ENCODE measurements around the gene BRINP2.
"Not testable (repeated sequence)": the region's sequence is repeated elsewhere in the genome, so short reads cannot be mapped to it uniquely, and the experiment has no call there.

Gene BRINP2

DNA sequence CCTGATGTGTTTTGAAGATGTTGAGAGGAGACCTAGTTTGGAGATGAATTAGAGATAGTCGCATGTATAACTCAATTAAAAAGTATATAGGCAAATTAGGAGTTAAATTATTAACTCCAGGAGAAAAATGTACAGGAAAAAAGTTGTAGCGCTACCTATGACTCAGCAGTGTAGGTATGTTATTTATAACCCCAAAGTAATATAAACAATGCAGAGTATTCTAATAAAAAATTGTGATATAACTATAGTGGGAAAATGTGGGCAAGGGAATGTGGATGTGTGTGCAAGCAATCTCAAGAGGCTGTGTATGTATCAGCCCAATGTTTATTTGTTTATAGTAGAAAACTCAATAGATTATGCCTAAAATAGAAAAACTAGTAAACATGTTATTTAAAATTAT is 144.5 kb downstream of the BRINP2 start:
- H3K18ac ChIP-seq (ENCODE audit: low read depth in 1 of 2, low read length in 2 of 2), result no peak overlapping the region
- H3K4me3 ChIP-seq (ENCODE audit: insufficient read depth in 1 of 2, low read depth in 1 of 2, low read length in 2 of 2), result no peak overlapping the region
- H3K36me3 ChIP-seq (ENCODE audit: control insufficient read depth in 1 of 2, insufficient read depth in 2 of 2, low read depth in 1 of 2, low read length in 2 of 2), result no peaks in the 10 kb centered on the region
- H4K91ac ChIP-seq (ENCODE audit: low read length), result no peak overlapping the region
- no peak overlapping the region for H3K14ac ChIP-seq (ENCODE audit: low read length in 2 of 2)
- H3K4me1 ChIP-seq (ENCODE audit: control insufficient read depth, insufficient read depth, low read depth, low read length), result no peaks in the 10 kb centered on the region
- no peak overlapping the region for H4K8ac ChIP-seq (ENCODE audit: low read length)
- no peak overlapping the region for H3K4me2 ChIP-seq (ENCODE audit: low read length, poor library complexity, severe bottlenecking)
- H2AFZ ChIP-seq (ENCODE audit: low read depth, low read length), result no peak overlapping the region
- no peak overlapping the region for H2BK15ac ChIP-seq (ENCODE audit: low read depth, poor library complexity, severe bottlenecking)
- H2BK12ac ChIP-seq (ENCODE audit: low read length in 2 of 2), result no peak overlapping the region
- WGBS, result no CpG with 5 or more reads among the region's 2 CpGs
- H3K27me3 ChIP-seq (ENCODE audit: control insufficient read depth in 1 of 2, insufficient read depth in 1 of 2, low read length in 2 of 2), result no peaks in the 10 kb centered on the region
- no peak overlapping the region for H3K23ac ChIP-seq (ENCODE audit: low read length in 2 of 2)
- H2BK120ac ChIP-seq (ENCODE audit: low read depth, low read length), result no peak overlapping the region
- H2BK5ac ChIP-seq (ENCODE audit: low read depth, low read length, poor library complexity, severe bottlenecking), result no peak overlapping the region
- no peaks in the 10 kb centered on the region for H3K79me1 ChIP-seq (replicated peaks; ENCODE audit: low read length, poor library complexity, severe bottlenecking)
- no peak overlapping the region for H3K27ac ChIP-seq (ENCODE audit: low read length, poor library complexity, severe bottlenecking)
- no peaks in the 10 kb centered on the region for H3K9me3 ChIP-seq (ENCODE audit: control insufficient read depth, low read length)
- DNase-seq, result no peak
- no peak overlapping the region for H3K9ac ChIP-seq (ENCODE audit: low read length)
- no peak overlapping the region for H2AK5ac ChIP-seq (ENCODE audit: low read length, severe bottlenecking)
- no peak overlapping the region for H3K4ac ChIP-seq (ENCODE audit: low read depth in 1 of 2, low read length in 2 of 2)

DNA sequence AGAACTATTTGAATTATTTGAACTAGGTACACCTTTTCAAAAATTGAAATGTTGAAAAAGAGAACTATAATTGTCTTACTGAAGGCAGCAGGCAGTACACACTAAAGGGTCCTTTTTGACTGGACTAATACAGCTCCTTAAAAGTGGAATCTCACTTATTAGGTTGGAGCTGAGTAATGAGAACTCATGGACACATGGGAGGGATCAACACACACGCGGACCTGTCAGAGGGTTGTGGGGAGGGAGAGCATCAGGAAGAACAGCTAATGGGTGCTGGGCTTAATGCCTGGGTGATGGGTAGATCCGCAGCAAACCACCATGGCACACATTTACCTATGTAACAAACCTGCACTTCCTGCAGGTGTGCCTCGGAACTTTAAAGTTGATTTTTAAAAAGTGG is 145.0 kb downstream of the BRINP2 start:
- H2BK15ac ChIP-seq (ENCODE audit: low read depth, poor library complexity, severe bottlenecking), result no peak overlapping the region
- H3K36me3 ChIP-seq (ENCODE audit: control insufficient read depth in 1 of 2, insufficient read depth in 2 of 2, low read depth in 1 of 2, low read length in 2 of 2), result no peaks in the 10 kb centered on the region
- H4K91ac ChIP-seq (ENCODE audit: low read length), result no peak overlapping the region
- H2AK5ac ChIP-seq (ENCODE audit: low read length, severe bottlenecking), result no peak overlapping the region
- no peak overlapping the region for H3K27ac ChIP-seq (ENCODE audit: low read length, poor library complexity, severe bottlenecking)
- no peak overlapping the region for H3K9ac ChIP-seq (ENCODE audit: low read length)
- no peak overlapping the region for H3K23ac ChIP-seq (ENCODE audit: low read length in 2 of 2)
- H3K14ac ChIP-seq (ENCODE audit: low read length in 2 of 2), result no peak overlapping the region
- H2BK12ac ChIP-seq (ENCODE audit: low read length in 2 of 2), result no peak overlapping the region
- H3K79me1 ChIP-seq (replicated peaks; ENCODE audit: low read length, poor library complexity, severe bottlenecking), result no peaks in the 10 kb centered on the region
- H2BK120ac ChIP-seq (ENCODE audit: low read depth, low read length), result no peak overlapping the region
- no peak for DNase-seq
- H3K4ac ChIP-seq (ENCODE audit: low read depth in 1 of 2, low read length in 2 of 2), result no peak overlapping the region
- no peaks in the 10 kb centered on the region for H3K27me3 ChIP-seq (ENCODE audit: control insufficient read depth in 1 of 2, insufficient read depth in 1 of 2, low read length in 2 of 2)
- WGBS, result 100% methylated on average over 1 of the region's 4 CpGs
- H3K4me1 ChIP-seq (ENCODE audit: control insufficient read depth, insufficient read depth, low read depth, low read length), result no peaks in the 10 kb centered on the region
- no peak overlapping the region for H3K4me2 ChIP-seq (ENCODE audit: low read length, poor library complexity, severe bottlenecking)
- H3K18ac ChIP-seq (ENCODE audit: low read depth in 1 of 2, low read length in 2 of 2), result no peak overlapping the region
- H3K4me3 ChIP-seq (ENCODE audit: insufficient read depth in 1 of 2, low read depth in 1 of 2, low read length in 2 of 2), result no peak overlapping the region
- H2BK5ac ChIP-seq (ENCODE audit: low read depth, low read length, poor library complexity, severe bottlenecking), result no peak overlapping the region
- no peak overlapping the region for H4K8ac ChIP-seq (ENCODE audit: low read length)
- H2AFZ ChIP-seq (ENCODE audit: low read depth, low read length), result no peak overlapping the region
- H3K9me3 ChIP-seq (ENCODE audit: control insufficient read depth, low read length), result no peaks in the 10 kb centered on the region

DNA sequence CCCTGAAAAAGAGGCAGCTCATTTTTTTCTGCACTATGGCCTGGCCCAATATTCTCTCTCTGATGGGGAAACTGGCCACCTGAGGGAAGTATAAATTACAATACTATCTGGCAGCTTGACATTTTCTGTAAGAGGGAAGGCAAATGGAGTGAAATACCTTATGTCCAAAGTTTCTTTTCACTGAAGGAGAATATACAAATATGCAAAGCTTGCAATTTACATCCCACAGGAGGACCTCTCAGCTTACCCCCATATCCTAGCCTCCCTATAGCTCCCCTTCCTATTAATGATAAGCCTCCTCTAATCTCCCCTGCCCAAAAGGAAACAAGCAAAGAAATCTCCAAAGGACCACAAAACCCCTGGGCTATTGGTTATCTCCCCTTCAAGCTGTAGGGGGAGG is 150.7 kb downstream of the BRINP2 start:
- not testable (repeated sequence) for H2AFZ ChIP-seq (ENCODE audit: low read depth, low read length); H3K27me3 ChIP-seq (ENCODE audit: control insufficient read depth in 1 of 2, insufficient read depth in 1 of 2, low read length in 2 of 2); DNase-seq; H2BK120ac ChIP-seq (ENCODE audit: low read depth, low read length); H3K18ac ChIP-seq (ENCODE audit: low read depth in 1 of 2, low read length in 2 of 2); H3K36me3 ChIP-seq (ENCODE audit: control insufficient read depth in 1 of 2, insufficient read depth in 2 of 2, low read depth in 1 of 2, low read length in 2 of 2); H2BK15ac ChIP-seq (ENCODE audit: low read depth, poor library complexity, severe bottlenecking); H2AK5ac ChIP-seq (ENCODE audit: low read length, severe bottlenecking); H3K9ac ChIP-seq (ENCODE audit: low read length); H4K8ac ChIP-seq (ENCODE audit: low read length); H3K9me3 ChIP-seq (ENCODE audit: control insufficient read depth, low read length); H3K27ac ChIP-seq (ENCODE audit: low read length, poor library complexity, severe bottlenecking); H2BK5ac ChIP-seq (ENCODE audit: low read depth, low read length, poor library complexity, severe bottlenecking); H3K4me3 ChIP-seq (ENCODE audit: insufficient read depth in 1 of 2, low read depth in 1 of 2, low read length in 2 of 2); H3K4me2 ChIP-seq (ENCODE audit: low read length, poor library complexity, severe bottlenecking); H2BK12ac ChIP-seq (ENCODE audit: low read length in 2 of 2); H3K14ac ChIP-seq (ENCODE audit: low read length in 2 of 2); H3K79me1 ChIP-seq (replicated peaks; ENCODE audit: low read length, poor library complexity, severe bottlenecking); H3K23ac ChIP-seq (ENCODE audit: low read length in 2 of 2); H3K4ac ChIP-seq (ENCODE audit: low read depth in 1 of 2, low read length in 2 of 2); H4K91ac ChIP-seq (ENCODE audit: low read length); H3K4me1 ChIP-seq (ENCODE audit: control insufficient read depth, insufficient read depth, low read depth, low read length)

DNA sequence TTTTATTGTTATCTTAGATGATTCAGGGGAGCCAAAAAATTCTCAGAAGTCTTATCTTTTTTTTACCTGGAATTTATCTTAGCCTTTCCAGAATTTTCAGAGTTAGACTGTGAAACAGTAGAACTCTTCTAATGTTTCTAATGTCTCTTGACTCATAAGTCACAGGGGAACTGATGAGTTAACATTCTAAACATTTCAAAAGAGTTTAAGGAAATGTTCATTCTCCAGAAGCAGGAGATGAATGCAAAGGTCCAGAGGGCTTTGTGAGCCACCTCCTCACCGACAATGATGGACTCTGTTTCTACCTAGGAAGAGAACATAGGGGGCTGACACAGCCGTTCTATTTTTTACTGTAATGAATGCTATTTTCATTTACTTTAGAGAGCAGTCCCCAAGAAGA is 157.5 kb downstream of the BRINP2 start:
- H3K18ac ChIP-seq (ENCODE audit: low read depth in 1 of 2, low read length in 2 of 2), result no peak overlapping the region
- H3K4me3 ChIP-seq (ENCODE audit: insufficient read depth in 1 of 2, low read depth in 1 of 2, low read length in 2 of 2), result no peak overlapping the region
- WGBS, result 50% methylated on average over 1 of the region's 2 CpGs
- no peak overlapping the region for H2AK5ac ChIP-seq (ENCODE audit: low read length, severe bottlenecking)
- no peak overlapping the region for H4K91ac ChIP-seq (ENCODE audit: low read length)
- no peaks in the 10 kb centered on the region for H3K9me3 ChIP-seq (ENCODE audit: control insufficient read depth, low read length)
- H3K23ac ChIP-seq (ENCODE audit: low read length in 2 of 2), result no peak overlapping the region
- H3K4ac ChIP-seq (ENCODE audit: low read depth in 1 of 2, low read length in 2 of 2), result no peak overlapping the region
- H3K9ac ChIP-seq (ENCODE audit: low read length), result no peak overlapping the region
- H2BK5ac ChIP-seq (ENCODE audit: low read depth, low read length, poor library complexity, severe bottlenecking), result no peak overlapping the region
- H2BK12ac ChIP-seq (ENCODE audit: low read length in 2 of 2), result no peak overlapping the region
- H3K4me1 ChIP-seq (ENCODE audit: control insufficient read depth, insufficient read depth, low read depth, low read length), result no peaks in the 10 kb centered on the region
- no peak overlapping the region for H3K27ac ChIP-seq (ENCODE audit: low read length, poor library complexity, severe bottlenecking)
- no peak overlapping the region for H4K8ac ChIP-seq (ENCODE audit: low read length)
- H2BK120ac ChIP-seq (ENCODE audit: low read depth, low read length), result no peak overlapping the region
- no peaks in the 10 kb centered on the region for H3K79me1 ChIP-seq (replicated peaks; ENCODE audit: low read length, poor library complexity, severe bottlenecking)
- H3K14ac ChIP-seq (ENCODE audit: low read length in 2 of 2), result no peak overlapping the region
- H3K27me3 ChIP-seq (ENCODE audit: control insufficient read depth in 1 of 2, insufficient read depth in 1 of 2, low read length in 2 of 2), result peaks cover 2 to 6% of the 10 kb centered on the region in 2 experiments
- peak; percentile 16 for DNase-seq
- H3K4me2 ChIP-seq (ENCODE audit: low read length, poor library complexity, severe bottlenecking), result no peak overlapping the region
- no peak overlapping the region for H2BK15ac ChIP-seq (ENCODE audit: low read depth, poor library complexity, severe bottlenecking)
- H2AFZ ChIP-seq (ENCODE audit: low read depth, low read length), result no peak overlapping the region
- H3K36me3 ChIP-seq (ENCODE audit: control insufficient read depth in 1 of 2, insufficient read depth in 2 of 2, low read depth in 1 of 2, low read length in 2 of 2), result no peaks in the 10 kb centered on the region

Data from mesenchymal stem cell (in vitro differentiated cells and primary cell).